ENCODE measurements around the gene SLC24A4.

Gene SLC24A4

GRCh38 chr14:92404938-92405337 lies 82.0 kb downstream of the SLC24A4 start:
- no peak overlapping the region for H3K4me3 ChIP-seq (ENCODE audit: low read depth, low read length)
- no peak for TF ChIP-seq CTCF (IDR thresholded peaks at IDR 0.05; ENCODE audit: low read depth, low read length)
- H3K9me3 ChIP-seq, result no peaks in the 10 kb centered on the region
- no peak for DNase-seq
- H3K4me1 ChIP-seq, result no peaks in the 10 kb centered on the region
- no peaks in the 10 kb centered on the region for H3K36me3 ChIP-seq
- H3K27me3 ChIP-seq, result no peaks in the 10 kb centered on the region; the same call in 1 of the 2 replicates

- DNase-seq, result no peak
- Histone ChIP-seq H3K4me1 (no peaks in the 10 kb centered on the region), H3K27me3 (no peaks in the 10 kb centered on the region; the same call in 1 of the 2 replicates), H3K4me3 (ENCODE audit: low read depth, low read length) (no peak overlapping the region), H3K9me3 (no peaks in the 10 kb centered on the region), H3K36me3 (no peaks in the 10 kb centered on the region)
- TF ChIP-seq CTCF (IDR thresholded peaks at IDR 0.05; ENCODE audit: low read depth, low read length), result no peak
Measured at GRCh38 chr14:92407410-92407809, 84.4 kb downstream of the SLC24A4 start.

GRCh38 chr14:92409043-92409442 lies 86.1 kb downstream of the SLC24A4 start:
- no peak for TF ChIP-seq CTCF (IDR thresholded peaks at IDR 0.05; ENCODE audit: low read depth, low read length)
- Histone ChIP-seq H3K36me3 (no peaks in the 10 kb centered on the region), H3K9me3 (no peaks in the 10 kb centered on the region), H3K4me1 (no peaks in the 10 kb centered on the region), H3K27me3 (no peaks in the 10 kb centered on the region), H3K4me3 (ENCODE audit: low read depth, low read length) (no peak overlapping the region)
- no peak for DNase-seq

- H3K27me3 ChIP-seq, result peaks cover 7% of the 10 kb centered on the region
- no peak for DNase-seq
- TF ChIP-seq CTCF (IDR thresholded peaks at IDR 0.05; ENCODE audit: low read depth, low read length), result no peak
- H3K36me3 ChIP-seq, result no peaks in the 10 kb centered on the region
- no peaks in the 10 kb centered on the region for H3K4me1 ChIP-seq
- no peaks in the 10 kb centered on the region for H3K9me3 ChIP-seq
- no peak overlapping the region for H3K4me3 ChIP-seq (ENCODE audit: low read depth, low read length)
Measured at GRCh38 chr14:92411135-92411534, 88.2 kb downstream of the SLC24A4 start.

GRCh38 chr14:92411941-92412340 lies 89.0 kb downstream of the SLC24A4 start:
- Histone ChIP-seq H3K36me3 (no peaks in the 10 kb centered on the region), H3K9me3 (no peaks in the 10 kb centered on the region), H3K4me3 (ENCODE audit: low read depth, low read length) (no peak overlapping the region), H3K4me1 (no peaks in the 10 kb centered on the region), H3K27me3 (peaks cover 7% of the 10 kb centered on the region)
- TF ChIP-seq CTCF (IDR thresholded peaks at IDR 0.05; ENCODE audit: low read depth, low read length), result no peak
- DNase-seq, result no peak

- Histone ChIP-seq H3K4me3 (ENCODE audit: low read depth, low read length) (no peak overlapping the region), H3K4me1 (no peaks in the 10 kb centered on the region), H3K9me3 (no peaks in the 10 kb centered on the region), H3K27me3 (peaks cover 10% of the 10 kb centered on the region), H3K36me3 (no peaks in the 10 kb centered on the region)
- no peak for DNase-seq
- TF ChIP-seq CTCF (IDR thresholded peaks at IDR 0.05; ENCODE audit: low read depth, low read length), result no peak
Measured at GRCh38 chr14:92412912-92413311, 89.9 kb downstream of the SLC24A4 start.

Data from BE2C (cell line).